GM12872 (cell line): ENCODE measurements around the gene SSTR4.

ENCODE experiments used
- TF ChIP-seq, protein P1 (sequence below): IDR thresholded peaks from 3 replicates; pipeline ENCODE4 v1.5.1; 2011; ENCODE audit warnings: low read depth, mild to moderate bottlenecking, low read length, moderate library complexity; ENCODE audit not compliant: insufficient read depth

The SSTR4 gene

GRCh38 chr20:23036371-23036770, 1.3 kb downstream of the SSTR4 start:
- TF ChIP-seq, protein P1, sequence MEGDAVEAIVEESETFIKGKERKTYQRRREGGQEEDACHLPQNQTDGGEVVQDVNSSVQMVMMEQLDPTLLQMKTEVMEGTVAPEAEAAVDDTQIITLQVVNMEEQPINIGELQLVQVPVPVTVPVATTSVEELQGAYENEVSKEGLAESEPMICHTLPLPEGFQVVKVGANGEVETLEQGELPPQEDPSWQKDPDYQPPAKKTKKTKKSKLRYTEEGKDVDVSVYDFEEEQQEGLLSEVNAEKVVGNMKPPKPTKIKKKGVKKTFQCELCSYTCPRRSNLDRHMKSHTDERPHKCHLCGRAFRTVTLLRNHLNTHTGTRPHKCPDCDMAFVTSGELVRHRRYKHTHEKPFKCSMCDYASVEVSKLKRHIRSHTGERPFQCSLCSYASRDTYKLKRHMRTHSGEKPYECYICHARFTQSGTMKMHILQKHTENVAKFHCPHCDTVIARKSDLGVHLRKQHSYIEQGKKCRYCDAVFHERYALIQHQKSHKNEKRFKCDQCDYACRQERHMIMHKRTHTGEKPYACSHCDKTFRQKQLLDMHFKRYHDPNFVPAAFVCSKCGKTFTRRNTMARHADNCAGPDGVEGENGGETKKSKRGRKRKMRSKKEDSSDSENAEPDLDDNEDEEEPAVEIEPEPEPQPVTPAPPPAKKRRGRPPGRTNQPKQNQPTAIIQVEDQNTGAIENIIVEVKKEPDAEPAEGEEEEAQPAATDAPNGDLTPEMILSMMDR, result no peak

DNA sequence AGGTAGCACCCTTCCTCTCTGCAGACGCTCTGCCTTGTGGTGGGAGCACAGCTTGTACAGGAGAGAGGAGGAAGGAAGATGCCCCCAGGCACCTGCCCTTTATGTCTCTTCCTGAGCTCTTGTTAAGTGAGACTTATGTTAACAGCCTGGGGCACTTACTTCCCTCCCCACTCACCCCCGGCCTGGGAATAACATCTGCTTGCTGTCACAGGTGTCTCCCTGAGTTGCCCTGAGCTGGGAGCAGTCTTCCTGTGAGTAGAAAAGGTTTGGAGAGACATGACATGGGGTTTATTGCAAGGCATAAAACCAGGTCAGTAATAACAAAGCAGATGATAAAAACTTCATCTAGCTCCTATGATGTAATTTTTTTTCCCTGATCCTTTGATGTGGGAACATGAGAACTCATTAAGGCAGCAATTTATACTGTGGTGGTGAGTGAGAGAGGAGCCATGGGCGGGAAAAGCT, 1.9 kb downstream of the SSTR4 start:
- TF ChIP-seq, protein P1, result no peak

DNA sequence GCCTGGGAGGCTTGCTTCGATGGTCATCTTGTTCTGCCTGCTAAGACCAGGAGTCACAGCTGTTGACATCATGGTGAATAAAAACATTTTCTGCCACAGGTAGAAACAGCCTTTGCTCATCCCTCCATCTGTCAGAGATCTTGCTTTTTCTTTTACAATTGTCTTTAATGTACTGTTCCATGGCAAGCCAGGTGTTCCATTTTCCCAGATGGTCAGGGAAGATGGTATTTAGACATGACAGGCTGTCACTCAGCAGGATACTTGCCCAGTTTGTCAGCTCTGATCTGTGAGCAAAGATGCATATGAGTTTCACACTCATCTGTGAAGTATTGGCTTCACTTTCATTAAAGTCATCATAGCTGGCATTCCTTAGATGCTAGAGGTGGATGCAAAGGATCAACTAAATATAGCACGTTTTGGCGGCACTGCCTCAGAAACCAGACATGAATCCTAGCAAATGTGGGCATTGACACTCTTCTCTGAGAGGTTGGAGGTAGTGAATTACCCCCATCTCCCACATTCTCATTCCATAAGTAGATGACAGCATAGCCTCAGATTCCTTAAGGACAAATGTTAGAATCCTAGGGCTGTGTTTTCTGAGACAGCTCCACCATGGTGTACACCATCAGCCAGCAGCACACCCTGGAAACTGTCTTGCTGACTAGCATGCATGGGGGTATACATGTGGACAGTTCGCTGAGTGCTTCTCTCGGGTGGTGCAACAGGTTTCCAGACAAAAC, 4.2 kb downstream of the SSTR4 start:
- TF ChIP-seq, protein P1, result no peak

GRCh38 chr20:23039885-23040508, 4.9 kb downstream of the SSTR4 start:
- TF ChIP-seq, protein P1, result no peak

GRCh38 chr20:23042270-23042669, 7.2 kb downstream of the SSTR4 start:
- TF ChIP-seq, protein P1, result no peak

- TF ChIP-seq, protein P1, result no peak
Measured at GRCh38 chr20:23043376-23043775, 8.3 kb downstream of the SSTR4 start.

DNA sequence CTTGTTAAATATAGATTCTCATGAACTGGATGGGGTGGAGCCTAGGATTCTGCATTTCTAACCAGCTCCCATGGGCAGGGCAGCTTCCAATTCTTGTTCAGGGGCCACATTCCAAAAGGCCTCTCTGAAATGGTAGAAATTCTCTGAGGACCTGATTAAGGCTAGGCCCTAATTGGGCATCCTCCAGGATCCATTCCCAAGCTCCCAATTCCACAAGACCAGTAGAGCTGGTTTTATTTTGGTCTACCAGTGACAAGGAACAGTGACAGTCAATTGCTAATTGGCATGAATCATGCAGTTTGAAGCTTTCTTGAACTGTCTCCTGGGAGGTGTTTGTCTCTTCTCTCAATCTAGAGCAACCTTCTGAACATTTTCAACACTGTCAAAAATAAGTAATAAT, 11.3 kb downstream of the SSTR4 start:
- TF ChIP-seq, protein P1, result no peak
